C4-2B (cell line): ENCODE measurements around the gene SPAG9.

Experiments
- H3K27ac ChIP-seq: fragments of 450-650 bp; 2 replicates; pipeline ENCODE4 v1.5.1; 2017
- CTCF ChIP-seq: fragments of 450-650 bp; conservative IDR thresholded peaks from 2 replicates; pipeline ENCODE4 v1.5.1; 2017; ENCODE audit warnings: mild to moderate bottlenecking
- ZFX ChIP-seq: fragments of 450-650 bp; IDR thresholded peaks from 2 replicates; pipeline ENCODE4 v1.6.1; 2017

Gene SPAG9

DNA sequence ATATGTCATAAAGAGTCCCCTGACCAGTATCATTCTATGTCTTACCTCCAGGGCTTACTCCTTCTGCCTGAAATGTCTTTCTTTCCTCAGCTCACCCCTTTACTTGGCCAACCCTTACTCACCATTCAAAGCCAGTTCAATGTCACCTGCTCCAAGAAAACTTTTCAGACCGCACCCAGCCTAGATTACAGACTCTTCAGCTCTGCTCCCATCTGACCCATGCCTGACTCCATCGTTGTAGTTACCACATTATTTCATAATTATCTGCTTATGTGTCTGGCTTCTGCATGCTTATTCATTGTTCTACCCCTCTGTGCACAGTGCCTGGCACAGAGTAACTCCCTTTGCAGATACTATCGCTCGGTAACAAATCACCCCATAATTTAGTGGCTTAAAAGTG, 192.0 kb downstream of the SPAG9 start:
- TF ChIP-seq ZFX: no peak
- H3K27ac ChIP-seq: no peak overlapping the region

DNA sequence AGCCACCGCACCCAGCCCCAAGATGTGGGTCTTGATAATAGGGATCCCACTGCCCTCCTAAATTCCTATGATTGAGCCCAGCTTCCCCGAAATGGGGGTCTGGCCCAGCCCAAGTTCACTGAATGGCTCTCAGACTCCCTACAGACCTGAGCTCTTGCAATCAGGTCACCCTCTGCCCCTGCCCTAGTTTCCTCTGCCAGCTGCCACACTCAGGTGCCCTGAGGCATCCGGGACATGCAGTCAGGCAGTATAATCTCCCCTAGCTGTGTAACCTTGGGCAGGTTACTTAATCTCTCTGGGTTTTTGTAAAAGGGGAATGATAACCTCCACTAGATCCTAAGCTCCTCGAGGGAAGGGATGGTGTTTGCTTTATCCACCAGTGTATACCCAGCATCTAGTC, 193.4 kb downstream of the SPAG9 start:
- TF ChIP-seq CTCF: no peak
- no peak for TF ChIP-seq ZFX
- no peak overlapping the region for H3K27ac ChIP-seq

- TF ChIP-seq CTCF: no peak
- no peak for TF ChIP-seq ZFX
- no peak overlapping the region for H3K27ac ChIP-seq
Observed at GRCh38 chr17:50926523-50926922, 194.1 kb downstream of the SPAG9 start.

GRCh38 chr17:50925296-50925891, 195.3 kb downstream of the SPAG9 start:
- H3K27ac ChIP-seq: no peak overlapping the region
- TF ChIP-seq CTCF: no peak
- no peak for TF ChIP-seq ZFX

DNA sequence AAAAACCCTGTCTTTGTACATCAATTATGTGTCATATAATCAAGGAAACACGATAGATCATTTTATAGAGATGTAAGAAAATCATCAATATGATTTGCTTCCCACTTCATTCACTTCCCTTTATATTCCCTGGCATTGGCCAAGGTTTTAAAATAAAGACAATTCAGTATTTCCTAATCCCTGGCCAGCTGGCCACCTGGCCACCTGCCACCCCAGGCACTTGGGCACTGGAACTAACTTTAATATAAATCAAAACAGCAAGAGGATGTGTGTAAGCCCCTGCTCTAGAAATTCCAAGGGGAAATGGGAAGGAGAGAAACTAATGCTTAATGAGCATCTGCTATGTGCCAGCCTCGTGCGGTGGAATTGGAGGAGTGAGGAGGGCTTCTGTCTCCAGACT, 195.9 kb downstream of the SPAG9 start:
- no peak for TF ChIP-seq CTCF
- no peak overlapping the region for H3K27ac ChIP-seq

- H3K27ac ChIP-seq: no peak overlapping the region
- TF ChIP-seq ZFX (no peak), CTCF (no peak)
Observed at GRCh38 chr17:50924300-50924699, 196.4 kb downstream of the SPAG9 start.

GRCh38 chr17:50923611-50924010, 197.1 kb downstream of the SPAG9 start:
- H3K27ac ChIP-seq: no peak overlapping the region
- TF ChIP-seq ZFX: no peak
- TF ChIP-seq CTCF: no peak

- H3K27ac ChIP-seq: no peak overlapping the region
- no peak for TF ChIP-seq ZFX
- TF ChIP-seq CTCF: no peak
Observed at GRCh38 chr17:50922721-50923405, 197.8 kb downstream of the SPAG9 start.
